HL-60 (cell line): ENCODE measurements around the gene NR2F2.

Experiments used
- POLR2AphosphoS5 ChIP-seq: IDR thresholded peaks from 2 replicates; pipeline ENCODE4 v1.6.1; 2012; ENCODE audit warnings: low read depth
- SPI1 ChIP-seq: IDR thresholded peaks from 2 replicates; pipeline ENCODE4 v1.6.1; 2012; ENCODE audit warnings: low read depth, mild to moderate bottlenecking, borderline replicate concordance
- TF ChIP-seq, protein P1 (sequence below): IDR thresholded peaks from one replicate; pipeline ENCODE4 v1.5.1; 2011; ENCODE audit warnings: low read length, control low read depth, inconsistent platforms; ENCODE audit not compliant: insufficient read depth
- TF ChIP-seq, protein P2 (sequence below): IDR thresholded peaks from 2 replicates; pipeline ENCODE4 v1.6.1; 2012; ENCODE audit warnings: low read depth; ENCODE audit not compliant: insufficient replicate concordance

DNA sequence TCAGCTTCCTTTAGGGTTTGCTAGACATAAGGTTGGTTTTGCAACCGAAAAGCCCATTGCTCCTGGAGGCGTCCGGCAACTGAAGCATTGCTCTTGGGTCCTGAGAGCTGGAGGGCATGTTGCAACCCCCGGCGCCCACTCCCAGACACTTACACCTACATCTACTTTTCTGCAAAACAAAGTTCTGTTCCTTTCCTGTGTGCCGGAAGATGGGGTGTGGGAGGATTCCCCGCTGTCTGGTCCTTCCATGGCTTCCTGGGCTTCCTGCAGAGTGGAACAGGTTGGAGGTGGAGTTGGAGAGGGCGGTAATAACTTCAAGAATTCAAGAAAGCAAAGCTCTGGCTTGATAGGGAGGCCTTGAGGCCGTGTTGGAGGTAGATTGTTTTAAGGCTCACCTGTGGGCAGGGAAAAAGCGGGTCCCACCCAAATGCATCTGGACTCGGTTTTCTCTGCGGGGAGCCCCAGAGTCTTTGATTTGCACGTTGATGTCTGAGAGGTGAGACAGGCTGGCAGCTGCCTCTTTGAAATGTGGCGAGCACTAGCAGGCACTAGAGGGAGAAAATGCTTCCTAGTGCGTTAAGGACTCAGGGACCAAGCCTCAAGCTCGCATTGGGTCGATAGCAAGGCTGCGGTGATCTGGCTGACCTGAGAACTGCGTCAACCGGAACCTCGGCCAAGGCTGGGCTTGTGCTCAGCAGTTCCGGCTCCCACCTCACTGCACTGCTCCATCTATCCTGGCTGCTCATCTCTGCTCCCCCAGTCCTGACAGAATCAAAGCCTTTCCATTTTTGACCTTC lies 39.5 kb downstream of the NR2F2 start:
- TF ChIP-seq, protein P1, sequence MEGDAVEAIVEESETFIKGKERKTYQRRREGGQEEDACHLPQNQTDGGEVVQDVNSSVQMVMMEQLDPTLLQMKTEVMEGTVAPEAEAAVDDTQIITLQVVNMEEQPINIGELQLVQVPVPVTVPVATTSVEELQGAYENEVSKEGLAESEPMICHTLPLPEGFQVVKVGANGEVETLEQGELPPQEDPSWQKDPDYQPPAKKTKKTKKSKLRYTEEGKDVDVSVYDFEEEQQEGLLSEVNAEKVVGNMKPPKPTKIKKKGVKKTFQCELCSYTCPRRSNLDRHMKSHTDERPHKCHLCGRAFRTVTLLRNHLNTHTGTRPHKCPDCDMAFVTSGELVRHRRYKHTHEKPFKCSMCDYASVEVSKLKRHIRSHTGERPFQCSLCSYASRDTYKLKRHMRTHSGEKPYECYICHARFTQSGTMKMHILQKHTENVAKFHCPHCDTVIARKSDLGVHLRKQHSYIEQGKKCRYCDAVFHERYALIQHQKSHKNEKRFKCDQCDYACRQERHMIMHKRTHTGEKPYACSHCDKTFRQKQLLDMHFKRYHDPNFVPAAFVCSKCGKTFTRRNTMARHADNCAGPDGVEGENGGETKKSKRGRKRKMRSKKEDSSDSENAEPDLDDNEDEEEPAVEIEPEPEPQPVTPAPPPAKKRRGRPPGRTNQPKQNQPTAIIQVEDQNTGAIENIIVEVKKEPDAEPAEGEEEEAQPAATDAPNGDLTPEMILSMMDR, result no peak
- TF ChIP-seq POLR2AphosphoS5, result no peak
- TF ChIP-seq, protein P2, sequence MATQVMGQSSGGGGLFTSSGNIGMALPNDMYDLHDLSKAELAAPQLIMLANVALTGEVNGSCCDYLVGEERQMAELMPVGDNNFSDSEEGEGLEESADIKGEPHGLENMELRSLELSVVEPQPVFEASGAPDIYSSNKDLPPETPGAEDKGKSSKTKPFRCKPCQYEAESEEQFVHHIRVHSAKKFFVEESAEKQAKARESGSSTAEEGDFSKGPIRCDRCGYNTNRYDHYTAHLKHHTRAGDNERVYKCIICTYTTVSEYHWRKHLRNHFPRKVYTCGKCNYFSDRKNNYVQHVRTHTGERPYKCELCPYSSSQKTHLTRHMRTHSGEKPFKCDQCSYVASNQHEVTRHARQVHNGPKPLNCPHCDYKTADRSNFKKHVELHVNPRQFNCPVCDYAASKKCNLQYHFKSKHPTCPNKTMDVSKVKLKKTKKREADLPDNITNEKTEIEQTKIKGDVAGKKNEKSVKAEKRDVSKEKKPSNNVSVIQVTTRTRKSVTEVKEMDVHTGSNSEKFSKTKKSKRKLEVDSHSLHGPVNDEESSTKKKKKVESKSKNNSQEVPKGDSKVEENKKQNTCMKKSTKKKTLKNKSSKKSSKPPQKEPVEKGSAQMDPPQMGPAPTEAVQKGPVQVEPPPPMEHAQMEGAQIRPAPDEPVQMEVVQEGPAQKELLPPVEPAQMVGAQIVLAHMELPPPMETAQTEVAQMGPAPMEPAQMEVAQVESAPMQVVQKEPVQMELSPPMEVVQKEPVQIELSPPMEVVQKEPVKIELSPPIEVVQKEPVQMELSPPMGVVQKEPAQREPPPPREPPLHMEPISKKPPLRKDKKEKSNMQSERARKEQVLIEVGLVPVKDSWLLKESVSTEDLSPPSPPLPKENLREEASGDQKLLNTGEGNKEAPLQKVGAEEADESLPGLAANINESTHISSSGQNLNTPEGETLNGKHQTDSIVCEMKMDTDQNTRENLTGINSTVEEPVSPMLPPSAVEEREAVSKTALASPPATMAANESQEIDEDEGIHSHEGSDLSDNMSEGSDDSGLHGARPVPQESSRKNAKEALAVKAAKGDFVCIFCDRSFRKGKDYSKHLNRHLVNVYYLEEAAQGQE, result no peak
- no peak for TF ChIP-seq SPI1
